PC-3 (cell line): ENCODE measurements around the gene MDC1. TPM values are rescaled to one million over a fixed set of nuclear protein-coding genes. Genes with fewer than 3 reads are reported as not detected.

Source experiments
- ATAC-seq: fragments of 200-7000 bp; cut with Tn5 transposase; 2 replicates; pipeline ENCODE4 v1.9.1; 2020; ENCODE audit warnings: mild to moderate bottlenecking, moderate library complexity
- BruUV-seq: library from RNA; stranded (reverse); fragments of 400-500 nt; replicated peaks from 2 replicates; lab custom pipeline; 2021; lab: Mats Ljungman, UMichigan
- CTCF ChIA-PET: fragments of 300-600 bp; sonication (Branson Sonifier 250); formaldehyde crosslinking; loops from one replicate; lab custom pipeline; 2022; ENCODE audit warnings: antibody characterized with exemption; lab: Charles Lee
- POLR2A ChIA-PET: fragments of 300-600 bp; sonication (Branson Sonifier 250); formaldehyde crosslinking; loops from one replicate; lab custom pipeline; 2022; ENCODE audit warnings: antibody characterized with exemption; ENCODE audit not compliant: unreplicated experiment; lab: Charles Lee
- DNase-seq: peaks from one replicate; pipeline ENCODE4 v3.0.0-alpha.2; 2015
- H2AFZ ChIP-seq: fragments of 300-600 bp; sonication (generic); 2 replicates; pipeline ENCODE4 v1.6.0; 2016; ENCODE audit warnings: antibody characterized with exemption, low read length
- H3F3A ChIP-seq: fragments of 300-600 bp; sonication (generic); one replicate; pipeline ENCODE4 v1.6.0; 2017; ENCODE audit warnings: antibody characterized with exemption, low read length, control low read depth, mild to moderate bottlenecking; ENCODE audit not compliant: unreplicated experiment
- H3K27ac ChIP-seq: fragments of 300-600 bp; sonication (generic); 2 replicates; pipeline ENCODE4 v1.5.1; 2016; ENCODE audit warnings: mild to moderate bottlenecking, low read length
- H3K27me3 ChIP-seq: fragments of 300-600 bp; sonication (generic); 2 replicates; pipeline ENCODE4 v1.6.1; 2016; ENCODE audit warnings: low read length, mixed read lengths
- H3K36me3 ChIP-seq: fragments of 300-600 bp; sonication (generic); 2 replicates; pipeline ENCODE4 v1.6.1; 2016; ENCODE audit warnings: low read depth, mixed run types, low read length, mixed read lengths
- H3K4me1 ChIP-seq: fragments of 300-600 bp; sonication (generic); 2 replicates; pipeline ENCODE4 v1.5.1; 2016; ENCODE audit warnings: low read length; ENCODE audit not compliant: insufficient read depth
- H3K4me2 ChIP-seq: fragments of 300-600 bp; sonication (generic); 2 replicates; pipeline ENCODE4 v1.6.0; 2016; ENCODE audit warnings: low read length
- H3K4me3 ChIP-seq: fragments of 300-600 bp; sonication (generic); 2 replicates; pipeline ENCODE4 v1.5.1; 2016; ENCODE audit warnings: mild to moderate bottlenecking, low read length, mixed read lengths
- H3K79me2 ChIP-seq: fragments of 300-600 bp; sonication (generic); 2 replicates; pipeline ENCODE4 v1.6.1; 2017; ENCODE audit warnings: low read length, mixed read lengths
- H3K9ac ChIP-seq: fragments of 300-600 bp; sonication (generic); 2 replicates; pipeline ENCODE4 v1.6.0; 2016; ENCODE audit warnings: mild to moderate bottlenecking, low read length
- H3K9me2 ChIP-seq: fragments of 300-600 bp; sonication (generic); replicated peaks from 2 replicates; pipeline ENCODE4 v1.6.1; 2016; ENCODE audit warnings: mixed run types, low read length, mixed read lengths
- H3K9me3 ChIP-seq: fragments of 300-600 bp; sonication (generic); 2 replicates; pipeline ENCODE4 v1.6.1; 2016; ENCODE audit warnings: low read length, mixed read lengths
- H4K20me1 ChIP-seq: fragments of 300-600 bp; sonication (generic); 2 replicates; pipeline ENCODE4 v1.6.1; 2016; ENCODE audit warnings: low read length, mixed read lengths
- CTCF ChIP-seq: fragments of 300-600 bp; sonication (generic); conservative IDR thresholded peaks from 2 replicates; pipeline ENCODE4 v1.5.1; 2017; ENCODE audit warnings: antibody characterized with exemption, low read depth, mild to moderate bottlenecking, low read length
- EZH2 ChIP-seq: fragments of 300-600 bp; sonication (generic); IDR thresholded peaks from one replicate; pipeline ENCODE4 v1.6.1; 2017; ENCODE audit warnings: antibody characterized with exemption, mild to moderate bottlenecking, low read length; ENCODE audit not compliant: unreplicated experiment
- EZH2phosphoT487 ChIP-seq: fragments of 300-600 bp; sonication (generic); IDR thresholded peaks from 2 replicates; pipeline ENCODE4 v1.6.1; 2018; ENCODE audit warnings: mild to moderate bottlenecking, antibody characterized with exemption, low read length, borderline replicate concordance
- intact Hi-C: fragments of 100-400 bp; cut with micrococcal nuclease; formaldehyde crosslinking; loops from 2 replicates; pipeline ENCODE4 v1.9.0; 2023
- total RNA-seq: library from RNA; depleted of rRNA; stranded (reverse); fragments of >200 nt; gene quantifications from 2 replicates; pipeline ENCODE4 v1.2.3, GENCODE V29; 2014

The MDC1 gene
- total RNA-seq, 1 experiment from 2014 or later = 19.6 TPM

- ChIA-PET CTCF (no interaction called here), POLR2A (interaction anchor here (0.6 to 0.7 kb wide), 2 partner anchors 52 to 53 kb away, joined by 5 to 16 read pairs; partner anchors contain the start of gene FLOT1)
- peak overlapping the region; percentile 90 for H3K4me2 ChIP-seq
- peak overlapping the region; percentile 47 for H3K27ac ChIP-seq
- intact Hi-C loops = loop anchor here (5.0 kb wide), 1 partner anchor 132 kb away; no protein-coding TSS in a partner anchor
- H3K4me1 ChIP-seq = peaks cover 48% of the 10 kb centered on the region
- DNase-seq (no peak), ATAC-seq (no peak)
- H4K20me1 ChIP-seq = no peaks in the 10 kb centered on the region
- H3K4me3 ChIP-seq = peak overlapping the region; percentile 81
- TF ChIP-seq CTCF = no peak
- no peaks in the 10 kb centered on the region for H3K27me3 ChIP-seq
- no peaks in the 10 kb centered on the region for H3K9me2 ChIP-seq
- no peaks in the 10 kb centered on the region for H3F3A ChIP-seq
- no peak overlapping the region for H2AFZ ChIP-seq
- no peaks in the 10 kb centered on the region for H3K9me3 ChIP-seq
- peak overlapping the region; percentile 74 for H3K9ac ChIP-seq
- no peaks in the 10 kb centered on the region for H3K36me3 ChIP-seq
- BruUV-seq = no TSS peak
- H3K79me2 ChIP-seq = peaks cover 47% of the 10 kb centered on the region
Observed at GRCh38 chr6:30689985-30690384, 27.1 kb downstream of the MDC1 start.

- no peak overlapping the region for H3K9ac ChIP-seq
- ChIA-PET POLR2A (interaction anchor here (0.6 kb wide), 1 partner anchor 398 kb away, joined by 6 read pairs; no protein-coding TSS in a partner anchor), CTCF (no interaction called here)
- ATAC-seq (no peak), DNase-seq (no peak)
- H3K9me3 ChIP-seq = no peaks in the 10 kb centered on the region
- no peaks in the 10 kb centered on the region for H3K27me3 ChIP-seq
- TF ChIP-seq EZH2phosphoT487 = no peak
- no peak for TF ChIP-seq EZH2
- TF ChIP-seq CTCF = no peak
- peak overlapping the region; percentile 90 for H3K4me2 ChIP-seq
- no peak overlapping the region for H3K27ac ChIP-seq
- no peaks in the 10 kb centered on the region for H3K9me2 ChIP-seq
- H3K4me1 ChIP-seq = peaks cover 50% of the 10 kb centered on the region
- H4K20me1 ChIP-seq = no peaks in the 10 kb centered on the region
- H3K79me2 ChIP-seq = peaks cover 54% of the 10 kb centered on the region
- intact Hi-C loops = loop anchor here (5.0 kb wide), 1 partner anchor 133 kb away; no protein-coding TSS in a partner anchor
- no peak overlapping the region for H3K4me3 ChIP-seq
- H3F3A ChIP-seq = no peaks in the 10 kb centered on the region
- BruUV-seq = no TSS peak
- H3K36me3 ChIP-seq = no peaks in the 10 kb centered on the region
- no peak overlapping the region for H2AFZ ChIP-seq
Observed at GRCh38 chr6:30689022-30689865, 27.8 kb downstream of the MDC1 start.

- Histone ChIP-seq H3K9ac (peak overlapping the region; percentile 98), H3K36me3 (no peaks in the 10 kb centered on the region), H3K79me2 (peaks cover 61% of the 10 kb centered on the region), H3K27me3 (no peaks in the 10 kb centered on the region), H3K9me3 (no peaks in the 10 kb centered on the region), H3K4me3 (peak overlapping the region; percentile 97), H3K4me1 (peaks cover 52% of the 10 kb centered on the region), H4K20me1 (no peaks in the 10 kb centered on the region), H3K27ac (peak overlapping the region; percentile 96), H3F3A (no peaks in the 10 kb centered on the region), H3K4me2 (peak overlapping the region; percentile 87), H2AFZ (no peak overlapping the region), H3K9me2 (no peaks in the 10 kb centered on the region)
- CTCF ChIA-PET = no interaction called here
- intact Hi-C loops = loop anchor here (5.0 kb wide), 1 partner anchor 134 kb away; no protein-coding TSS in a partner anchor
- BruUV-seq = no TSS peak
- POLR2A ChIA-PET = interaction anchor here (0.6 kb wide), 1 partner anchor 76 kb away, joined by 3 read pairs; no protein-coding TSS in a partner anchor
- no peak for DNase-seq
- TF ChIP-seq EZH2 (no peak), CTCF (no peak), EZH2phosphoT487 (no peak)
- no peak for ATAC-seq
Observed at GRCh38 chr6:30688569-30688968, 28.5 kb downstream of the MDC1 start.
